Activated naive CD8-positive, alpha-beta T cell (primary cell): ENCODE data around the gene SCRG1.

ENCODE experiments used
- H3K27ac Mint-ChIP-seq: one replicate; pipeline ENCODE4 v1.8.0; 2021; ENCODE audit warnings: mixed read lengths
- H3K27me3 Mint-ChIP-seq: one replicate; pipeline ENCODE4 v1.8.0; 2021; ENCODE audit warnings: mixed read lengths
- H3K36me3 Mint-ChIP-seq: one replicate; pipeline ENCODE4 v1.8.0; 2021; ENCODE audit warnings: mixed read lengths
- H3K4me1 Mint-ChIP-seq: one replicate; pipeline ENCODE4 v1.8.0; 2021; ENCODE audit warnings: low read depth, mixed read lengths
- H3K4me3 Mint-ChIP-seq: one replicate; pipeline ENCODE4 v1.8.0; 2021; ENCODE audit warnings: mild to moderate bottlenecking, mixed read lengths
- H3K9me3 Mint-ChIP-seq: one replicate; pipeline ENCODE4 v1.8.0; 2021; ENCODE audit warnings: low read depth, mixed read lengths

The SCRG1 gene

GRCh38 chr4:173418639-173419038, 19.7 kb upstream of the SCRG1 start:
- H3K4me1 Mint-ChIP-seq, result peaks cover 3% of the 10 kb centered on the region
- H3K4me3 Mint-ChIP-seq, result no peak overlapping the region
- H3K9me3 Mint-ChIP-seq, result no peaks in the 10 kb centered on the region
- no peaks in the 10 kb centered on the region for H3K27me3 Mint-ChIP-seq
- no peak overlapping the region for H3K27ac Mint-ChIP-seq
- H3K36me3 Mint-ChIP-seq, result no peaks in the 10 kb centered on the region

DNA sequence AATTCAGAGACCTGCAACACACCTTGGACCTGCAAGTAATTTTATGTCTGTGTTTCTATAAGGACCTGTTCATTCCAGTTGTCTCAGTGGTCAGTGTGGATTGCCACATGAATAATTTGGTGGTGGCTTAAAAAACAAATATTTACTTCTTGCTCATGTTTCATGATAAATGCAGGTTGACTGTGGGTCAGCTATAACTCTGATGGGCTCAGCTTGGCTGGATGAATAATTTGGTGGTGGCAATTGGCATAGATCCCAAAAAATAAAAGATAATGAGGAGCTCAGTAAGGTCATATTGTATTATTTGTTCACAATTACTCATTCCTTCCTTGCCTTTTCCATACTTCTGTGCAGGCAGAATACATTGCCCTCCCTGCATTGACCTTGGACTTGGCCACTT, 18.9 kb upstream of the SCRG1 start:
- Mint-ChIP-seq H3K4me3 (no peak overlapping the region), H3K36me3 (no peaks in the 10 kb centered on the region), H3K27me3 (no peaks in the 10 kb centered on the region), H3K4me1 (peaks cover 3% of the 10 kb centered on the region), H3K9me3 (no peaks in the 10 kb centered on the region), H3K27ac (no peak overlapping the region)

DNA sequence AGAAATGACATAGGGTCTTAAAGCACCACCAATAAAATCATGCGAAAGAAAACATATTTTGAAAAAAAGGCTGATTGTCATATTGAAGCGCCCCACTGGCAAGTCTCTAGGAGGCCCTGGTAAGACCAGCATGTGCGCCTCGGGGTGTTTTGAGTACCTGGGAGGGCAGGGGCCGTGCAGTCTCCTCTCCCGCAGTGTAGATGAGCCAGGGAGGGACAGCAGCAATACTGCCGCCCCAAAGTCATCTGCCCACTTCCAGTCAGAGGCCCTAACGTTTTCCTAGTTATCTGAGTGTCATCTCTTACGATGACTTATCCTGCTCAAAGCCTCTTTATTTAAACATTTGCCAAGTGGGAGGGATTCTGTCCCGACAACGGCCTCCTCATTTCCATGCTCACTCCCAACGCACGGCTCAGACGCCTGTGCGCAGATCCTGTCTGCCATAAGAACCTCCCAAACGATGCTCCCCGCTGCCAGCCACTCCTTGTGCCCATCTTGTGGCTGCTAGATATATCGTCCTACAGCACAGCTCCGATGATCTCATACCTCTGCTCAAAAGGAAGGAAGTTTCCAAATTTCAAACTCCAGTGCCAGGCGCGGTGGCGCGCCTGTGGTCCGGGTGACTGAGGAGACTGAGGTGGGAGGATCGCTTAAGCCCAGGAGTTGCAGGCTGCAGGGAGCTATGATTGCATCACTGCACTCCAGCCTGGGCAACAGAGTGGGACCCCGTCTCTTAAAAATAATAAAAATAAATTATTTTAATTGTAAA, 17.2 kb upstream of the SCRG1 start:
- no peaks in the 10 kb centered on the region for H3K36me3 Mint-ChIP-seq
- H3K27ac Mint-ChIP-seq, result no peak overlapping the region
- no peaks in the 10 kb centered on the region for H3K27me3 Mint-ChIP-seq
- no peaks in the 10 kb centered on the region for H3K9me3 Mint-ChIP-seq
- H3K4me1 Mint-ChIP-seq, result peaks cover 3% of the 10 kb centered on the region
- no peak overlapping the region for H3K4me3 Mint-ChIP-seq

DNA sequence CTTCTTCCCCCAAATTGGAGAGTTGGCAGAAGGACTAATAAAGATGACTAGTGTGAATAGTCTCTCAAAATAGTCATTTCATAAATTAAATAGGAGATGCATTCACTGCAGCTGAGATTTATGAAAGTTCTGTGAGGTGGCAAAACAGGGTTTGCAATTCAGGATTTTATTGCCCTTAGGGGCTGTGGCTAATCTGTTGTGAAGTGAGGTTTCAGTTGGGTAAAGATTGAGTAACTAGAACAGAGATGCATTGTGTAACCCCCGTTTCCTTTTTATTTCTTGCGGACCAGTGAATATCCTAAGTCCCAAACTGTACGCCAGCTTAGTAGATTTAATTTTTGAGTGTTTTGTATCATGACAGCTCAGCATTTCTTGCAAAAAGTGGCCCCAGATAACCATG, 16.2 kb upstream of the SCRG1 start:
- H3K4me1 Mint-ChIP-seq, result no peaks in the 10 kb centered on the region
- H3K36me3 Mint-ChIP-seq, result no peaks in the 10 kb centered on the region
- no peaks in the 10 kb centered on the region for H3K27me3 Mint-ChIP-seq
- no peak overlapping the region for H3K4me3 Mint-ChIP-seq
- H3K27ac Mint-ChIP-seq, result no peak overlapping the region
- no peaks in the 10 kb centered on the region for H3K9me3 Mint-ChIP-seq

- Mint-ChIP-seq H3K27me3 (no peaks in the 10 kb centered on the region), H3K27ac (no peak overlapping the region), H3K4me3 (no peak overlapping the region), H3K9me3 (no peaks in the 10 kb centered on the region), H3K36me3 (no peaks in the 10 kb centered on the region), H3K4me1 (no peaks in the 10 kb centered on the region)
Measured at GRCh38 chr4:173414456-173414855, 15.5 kb upstream of the SCRG1 start.

GRCh38 chr4:173413036-173413435, 14.1 kb upstream of the SCRG1 start:
- H3K27ac Mint-ChIP-seq, result no peak overlapping the region
- no peaks in the 10 kb centered on the region for H3K9me3 Mint-ChIP-seq
- no peak overlapping the region for H3K4me3 Mint-ChIP-seq
- no peaks in the 10 kb centered on the region for H3K4me1 Mint-ChIP-seq
- no peaks in the 10 kb centered on the region for H3K36me3 Mint-ChIP-seq
- peaks cover 2% of the 10 kb centered on the region for H3K27me3 Mint-ChIP-seq

GRCh38 chr4:173411106-173411693, 12.3 kb upstream of the SCRG1 start:
- Mint-ChIP-seq H3K9me3 (no peaks in the 10 kb centered on the region), H3K27ac (no peak overlapping the region), H3K27me3 (peaks cover 2% of the 10 kb centered on the region), H3K36me3 (no peaks in the 10 kb centered on the region), H3K4me3 (no peak overlapping the region), H3K4me1 (no peaks in the 10 kb centered on the region)

DNA sequence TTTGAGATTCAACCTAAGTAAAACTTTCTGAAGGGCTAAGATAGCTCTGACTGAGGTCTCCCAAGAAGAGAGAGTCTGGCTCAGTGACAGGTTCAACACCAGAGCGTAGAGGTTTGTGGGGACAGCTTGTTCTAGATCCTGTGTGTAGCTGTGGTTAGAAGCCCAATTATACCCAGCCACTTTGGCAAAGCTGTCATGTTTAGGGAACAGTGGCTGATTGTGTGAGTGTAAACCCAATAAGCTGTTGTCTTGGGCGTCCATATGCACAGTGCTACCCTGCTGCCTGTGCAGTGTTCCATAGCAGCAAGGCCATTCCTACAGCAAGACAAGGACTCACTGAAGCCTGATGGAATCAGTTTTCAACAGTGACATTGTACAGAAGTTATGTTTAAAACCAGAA, 11.2 kb upstream of the SCRG1 start:
- Mint-ChIP-seq H3K4me1 (no peaks in the 10 kb centered on the region), H3K9me3 (no peaks in the 10 kb centered on the region), H3K36me3 (no peaks in the 10 kb centered on the region), H3K27me3 (peaks cover 2% of the 10 kb centered on the region), H3K27ac (no peak overlapping the region), H3K4me3 (no peak overlapping the region)

DNA sequence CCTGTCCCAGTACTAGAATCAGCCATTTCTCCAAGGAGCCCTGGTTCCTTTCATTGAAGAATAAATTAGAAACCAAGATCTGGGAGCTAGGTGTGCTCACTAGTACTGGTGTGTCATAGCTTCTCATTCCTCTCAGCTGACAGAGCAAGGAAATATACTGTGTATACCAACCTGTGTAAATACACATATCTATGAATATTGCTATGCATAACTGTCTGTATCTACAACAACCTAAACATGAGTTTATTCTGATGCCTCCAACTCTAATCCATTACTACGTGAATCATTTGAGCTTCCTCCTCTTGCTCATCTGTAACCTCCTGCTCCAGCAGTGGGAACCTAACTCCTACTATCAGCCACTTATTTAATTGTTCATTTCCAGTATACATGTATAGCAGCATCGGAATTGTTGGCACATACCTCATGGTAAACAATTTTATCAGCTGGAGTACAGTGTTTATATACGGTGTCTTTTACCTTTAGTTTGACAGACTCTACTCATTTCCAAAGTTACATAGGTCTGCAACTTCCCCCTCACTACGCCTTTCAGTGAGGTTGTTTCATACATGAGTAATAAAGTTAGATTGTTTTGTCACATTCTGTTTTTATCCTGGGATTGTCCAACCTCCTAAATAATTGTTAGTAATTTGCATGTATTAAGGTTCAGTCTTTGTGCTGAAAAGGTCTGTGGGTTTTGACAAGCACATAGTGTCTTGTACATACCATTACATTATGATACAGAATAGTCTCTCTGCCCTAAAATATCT, 7.1 kb upstream of the SCRG1 start:
- H3K27ac Mint-ChIP-seq, result no peak overlapping the region
- H3K9me3 Mint-ChIP-seq, result no peaks in the 10 kb centered on the region
- H3K4me3 Mint-ChIP-seq, result no peak overlapping the region
- no peaks in the 10 kb centered on the region for H3K36me3 Mint-ChIP-seq
- H3K4me1 Mint-ChIP-seq, result no peaks in the 10 kb centered on the region
- H3K27me3 Mint-ChIP-seq, result peaks cover 2% of the 10 kb centered on the region

DNA sequence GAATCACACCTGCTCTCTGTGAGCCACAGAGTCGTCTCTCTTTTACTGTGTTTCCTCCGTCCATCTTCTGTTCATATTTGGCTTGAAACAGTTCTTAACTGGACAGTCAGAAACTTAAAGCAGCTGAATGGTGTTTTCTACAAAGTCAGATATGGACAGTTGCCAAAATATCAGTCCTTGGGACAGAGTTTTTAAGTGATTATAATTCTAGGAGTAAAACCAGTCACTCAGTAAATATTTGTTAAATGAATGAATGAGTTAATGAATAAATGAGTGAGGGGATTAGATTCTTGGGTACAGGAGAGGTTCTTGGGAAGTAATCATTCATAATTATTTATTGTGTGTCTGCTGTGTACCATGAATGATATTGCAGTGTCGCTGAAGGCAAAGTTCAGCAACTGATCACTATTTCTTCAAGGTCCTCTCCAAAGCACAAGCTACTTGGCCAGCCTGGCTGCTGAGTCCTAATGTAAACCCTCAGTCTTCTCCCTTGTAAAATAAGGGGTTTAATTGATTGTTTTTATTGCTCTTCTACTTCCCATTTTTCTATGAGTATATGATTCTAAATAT, 5.5 kb upstream of the SCRG1 start:
- Mint-ChIP-seq H3K27me3 (peaks cover 2% of the 10 kb centered on the region), H3K36me3 (no peaks in the 10 kb centered on the region), H3K4me1 (no peaks in the 10 kb centered on the region), H3K27ac (no peak overlapping the region), H3K4me3 (no peak overlapping the region), H3K9me3 (no peaks in the 10 kb centered on the region)

DNA sequence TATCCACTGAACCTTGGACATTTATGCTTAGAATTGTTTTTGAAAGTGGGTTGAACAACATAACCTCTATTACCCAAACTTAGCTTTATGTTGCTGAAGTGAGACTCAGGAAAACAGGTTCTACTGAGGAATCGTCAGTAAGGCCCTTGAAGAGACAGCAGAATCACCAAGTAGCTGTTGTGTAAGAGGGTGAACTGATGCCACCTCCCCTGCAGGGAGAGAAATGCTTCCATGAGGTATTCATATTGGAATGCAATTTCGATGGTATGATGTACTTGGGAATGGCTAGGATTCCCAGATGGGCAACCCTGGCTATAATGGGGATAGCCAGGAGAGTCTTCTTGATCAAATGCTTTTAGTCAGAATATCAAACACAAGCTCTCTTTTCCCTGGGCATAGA, 4.1 kb upstream of the SCRG1 start:
- H3K4me1 Mint-ChIP-seq, result no peaks in the 10 kb centered on the region
- H3K4me3 Mint-ChIP-seq, result no peak overlapping the region
- H3K36me3 Mint-ChIP-seq, result no peaks in the 10 kb centered on the region
- peaks cover 2% of the 10 kb centered on the region for H3K27me3 Mint-ChIP-seq
- H3K27ac Mint-ChIP-seq, result no peak overlapping the region
- H3K9me3 Mint-ChIP-seq, result no peaks in the 10 kb centered on the region

DNA sequence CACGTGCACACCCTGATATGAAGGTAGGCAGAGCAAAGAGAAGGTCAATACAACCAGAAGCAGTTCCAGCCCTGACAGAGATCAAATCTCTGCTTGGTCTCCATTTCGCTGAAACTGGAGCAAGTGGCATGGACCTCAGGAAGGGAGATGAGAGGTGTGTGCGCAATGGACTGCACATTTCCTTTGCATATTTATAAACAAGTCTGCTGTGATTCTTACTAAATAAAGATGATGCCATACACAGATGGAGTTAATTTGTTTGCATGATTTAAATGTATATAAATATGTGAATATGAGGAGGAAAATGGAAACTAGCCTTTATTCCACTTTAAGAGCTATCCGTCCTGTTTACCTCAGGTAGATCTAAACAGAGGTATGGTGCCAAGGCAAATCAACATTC, 2.1 kb upstream of the SCRG1 start:
- H3K9me3 Mint-ChIP-seq, result no peaks in the 10 kb centered on the region
- no peak overlapping the region for H3K4me3 Mint-ChIP-seq
- peaks cover 4% of the 10 kb centered on the region for H3K27me3 Mint-ChIP-seq
- no peak overlapping the region for H3K27ac Mint-ChIP-seq
- no peaks in the 10 kb centered on the region for H3K4me1 Mint-ChIP-seq
- no peaks in the 10 kb centered on the region for H3K36me3 Mint-ChIP-seq

GRCh38 chr4:173398220-173398619, 696 bp downstream of the SCRG1 start:
- Mint-ChIP-seq H3K27me3 (peaks cover 7% of the 10 kb centered on the region), H3K36me3 (no peaks in the 10 kb centered on the region), H3K27ac (no peak overlapping the region), H3K4me1 (no peaks in the 10 kb centered on the region), H3K9me3 (no peaks in the 10 kb centered on the region), H3K4me3 (no peak overlapping the region)

DNA sequence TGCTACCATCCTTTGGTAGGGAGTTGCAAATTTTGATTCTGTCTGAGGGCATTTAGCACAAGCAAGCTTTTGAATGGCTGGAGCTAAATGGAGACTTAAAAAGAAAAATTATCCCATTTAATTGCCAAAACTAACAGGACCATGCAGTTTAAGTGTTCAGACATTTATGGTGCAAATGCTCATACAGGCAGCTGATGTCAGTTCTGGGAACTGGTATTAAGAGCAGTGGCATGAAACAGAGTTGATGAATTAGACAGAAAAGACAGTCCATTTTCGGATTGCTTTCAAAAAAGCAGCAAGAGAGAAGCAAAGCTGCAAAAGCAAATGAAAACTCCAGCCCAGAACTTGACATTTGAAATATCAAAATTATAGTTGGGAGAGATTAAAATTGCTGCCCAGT, 1.3 kb downstream of the SCRG1 start:
- H3K4me1 Mint-ChIP-seq, result no peaks in the 10 kb centered on the region
- H3K27me3 Mint-ChIP-seq, result peaks cover 8% of the 10 kb centered on the region
- no peak overlapping the region for H3K4me3 Mint-ChIP-seq
- no peak overlapping the region for H3K27ac Mint-ChIP-seq
- no peaks in the 10 kb centered on the region for H3K9me3 Mint-ChIP-seq
- H3K36me3 Mint-ChIP-seq, result no peaks in the 10 kb centered on the region

DNA sequence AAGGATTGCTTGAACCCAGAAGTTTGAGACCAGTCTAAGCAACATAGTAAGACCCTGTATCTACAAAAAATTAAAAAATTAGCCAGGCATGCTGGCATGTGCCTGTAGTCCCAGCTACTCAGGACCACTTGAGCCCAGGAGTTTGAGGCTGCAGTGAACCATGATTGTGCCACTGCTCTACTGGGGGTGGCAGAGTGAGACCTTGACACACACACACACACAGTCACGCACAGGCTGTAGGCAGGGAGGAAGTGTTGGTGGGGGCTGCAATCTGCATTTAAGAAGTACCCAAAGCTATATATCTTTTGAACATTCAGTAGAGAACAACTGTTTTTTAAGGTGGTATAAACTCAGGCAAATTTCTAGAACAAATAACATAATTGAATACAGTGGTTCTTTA, 7.2 kb downstream of the SCRG1 start:
- Mint-ChIP-seq H3K9me3 (no peaks in the 10 kb centered on the region), H3K36me3 (no peaks in the 10 kb centered on the region), H3K27me3 (peaks cover 9% of the 10 kb centered on the region), H3K4me1 (no peaks in the 10 kb centered on the region), H3K4me3 (no peak overlapping the region), H3K27ac (no peak overlapping the region)
